ENCODE measurements around the gene ZNF710.

The ZNF710 gene

DNA sequence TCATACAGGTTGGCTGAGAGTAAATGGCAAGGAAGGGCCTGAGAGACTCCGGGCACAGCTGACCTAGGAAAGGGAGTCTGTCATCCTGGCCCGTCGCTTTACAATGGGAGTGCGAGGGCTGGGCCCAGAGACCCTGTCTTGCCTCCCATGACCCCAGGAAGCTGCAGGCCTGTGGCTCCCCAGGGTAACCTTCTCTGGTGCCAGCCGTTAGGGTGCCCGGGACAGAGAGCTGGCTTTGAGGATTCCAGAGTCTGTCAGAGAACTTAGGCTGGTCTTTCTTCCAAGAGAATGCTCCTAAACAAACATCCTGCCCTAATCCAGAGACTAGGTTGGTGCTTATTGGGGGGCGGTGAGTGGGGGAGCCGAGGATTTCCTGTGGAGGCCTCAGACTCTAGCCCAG lies 18.5 kb downstream of the ZNF710 start:
- no peak for DNase-seq

DNA sequence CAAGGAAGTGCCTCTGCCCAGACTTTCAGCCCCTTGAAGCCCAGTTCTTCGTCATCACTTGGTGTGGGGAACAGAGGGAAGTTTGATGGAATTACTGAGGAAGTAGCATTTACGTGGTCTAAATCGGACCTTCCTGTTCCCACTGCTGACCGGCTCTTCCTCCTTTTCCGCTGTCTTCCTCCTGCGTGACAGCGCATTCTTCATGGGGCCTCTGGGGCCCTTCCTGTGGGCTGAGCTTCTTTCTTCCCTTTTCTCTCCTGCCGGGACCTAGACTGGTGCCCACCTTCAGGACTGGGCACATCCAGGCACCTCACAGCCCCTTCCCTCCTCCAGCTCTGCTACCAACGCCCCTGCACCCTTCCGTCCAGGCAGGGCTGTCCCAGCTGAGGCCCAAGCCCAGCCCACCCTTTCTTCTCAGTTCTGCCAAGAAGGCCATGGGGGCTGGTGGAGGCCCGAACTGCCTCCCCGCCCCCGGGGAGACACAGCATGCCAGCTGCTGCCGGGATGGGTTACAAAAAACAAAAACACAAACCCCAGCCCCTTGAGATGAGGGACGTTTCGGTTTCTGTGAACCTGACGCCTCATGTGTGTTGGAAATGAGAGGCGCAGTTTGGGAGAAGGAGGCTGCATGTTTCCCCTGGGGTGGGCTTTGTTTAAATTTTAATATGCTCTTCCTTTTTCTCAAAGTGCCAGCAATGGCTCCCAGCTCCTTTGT lies 19.1 kb downstream of the ZNF710 start:
- no peak for DNase-seq

DNA sequence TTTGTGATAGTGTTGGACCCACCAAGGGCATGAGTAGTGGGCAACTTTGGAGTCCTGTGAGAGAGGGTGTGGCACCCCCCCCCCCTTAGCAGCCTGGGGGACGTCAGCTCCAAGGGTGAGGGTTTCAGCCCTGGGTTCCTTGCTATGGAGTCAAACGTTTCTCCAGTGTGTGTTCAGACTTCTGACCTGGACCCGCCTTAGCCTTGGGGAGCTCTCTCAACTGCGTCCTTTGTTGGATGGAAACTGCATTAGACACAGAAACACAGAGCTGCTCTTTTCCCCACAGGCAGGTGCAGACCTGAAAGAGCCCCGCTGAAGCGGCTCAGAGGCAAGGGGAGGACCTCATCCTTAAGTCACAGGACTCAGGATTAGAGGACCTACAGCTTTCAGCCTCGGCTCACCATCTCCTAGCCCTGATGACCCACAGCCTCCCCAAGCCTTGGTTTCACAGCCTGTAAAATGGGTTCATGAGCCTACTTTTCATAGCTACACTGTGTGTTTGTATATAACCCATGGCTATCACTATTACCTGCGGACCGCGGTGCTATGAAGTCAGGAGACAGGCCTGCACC lies 19.9 kb downstream of the ZNF710 start:
- DNase-seq = no peak

DNA sequence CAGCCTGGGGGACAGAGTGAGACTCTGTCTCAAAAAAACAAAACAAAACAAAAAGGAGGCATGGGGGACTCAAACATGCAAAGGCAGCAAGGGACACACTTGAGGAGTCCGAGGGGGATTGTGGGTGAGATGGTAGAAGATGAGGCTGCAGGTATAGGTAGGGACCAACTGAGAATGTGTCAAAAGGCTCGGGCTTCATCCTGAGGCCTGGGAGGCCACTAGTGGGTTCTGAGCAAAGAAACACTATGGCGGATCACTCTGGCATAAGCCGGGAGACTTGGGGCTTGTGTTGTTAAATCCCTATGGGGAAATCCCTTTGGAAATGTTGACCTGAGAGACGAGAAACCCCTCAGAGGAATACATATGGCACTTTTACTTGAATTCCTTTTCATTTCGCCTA lies 21.2 kb downstream of the ZNF710 start:
- no peak for DNase-seq

DNA sequence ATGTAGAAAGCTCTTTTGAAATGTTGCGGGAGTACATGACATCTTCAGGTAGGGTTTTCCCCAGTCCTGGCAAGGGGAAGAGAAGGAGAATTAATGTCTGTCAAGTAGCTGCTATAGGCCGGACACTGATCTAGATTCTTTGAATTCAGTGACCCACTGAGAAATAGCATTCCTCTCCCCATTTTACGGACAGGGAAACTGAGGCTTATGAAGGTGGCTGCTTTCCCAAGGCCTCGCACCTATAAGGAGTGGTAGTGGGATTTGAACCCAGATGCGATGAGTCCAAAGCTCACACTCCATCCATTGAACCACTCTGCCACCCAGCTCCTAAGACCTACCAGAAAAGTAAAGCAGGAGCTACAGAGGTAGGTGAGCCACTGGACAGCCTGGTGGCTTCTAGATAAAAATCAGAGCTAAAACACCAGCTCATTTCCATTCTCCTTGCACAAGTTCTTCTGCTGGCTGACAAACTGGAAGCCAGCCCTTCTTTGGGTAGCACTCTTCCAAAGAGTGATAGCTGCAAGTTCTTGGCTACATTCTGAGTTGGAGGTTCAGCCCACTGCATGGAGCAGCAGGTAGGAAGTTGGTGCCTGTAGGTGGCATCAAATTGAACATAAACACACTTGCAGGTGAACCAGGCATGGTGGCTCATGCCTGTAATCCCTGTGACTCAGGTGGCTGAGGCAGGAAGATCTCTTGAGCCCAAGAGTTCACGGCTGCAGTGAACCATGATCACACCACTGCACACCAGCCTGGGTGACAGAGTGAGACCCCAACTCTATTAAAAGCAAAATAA lies 22.0 kb downstream of the ZNF710 start:
- DNase-seq = no peak

DNA sequence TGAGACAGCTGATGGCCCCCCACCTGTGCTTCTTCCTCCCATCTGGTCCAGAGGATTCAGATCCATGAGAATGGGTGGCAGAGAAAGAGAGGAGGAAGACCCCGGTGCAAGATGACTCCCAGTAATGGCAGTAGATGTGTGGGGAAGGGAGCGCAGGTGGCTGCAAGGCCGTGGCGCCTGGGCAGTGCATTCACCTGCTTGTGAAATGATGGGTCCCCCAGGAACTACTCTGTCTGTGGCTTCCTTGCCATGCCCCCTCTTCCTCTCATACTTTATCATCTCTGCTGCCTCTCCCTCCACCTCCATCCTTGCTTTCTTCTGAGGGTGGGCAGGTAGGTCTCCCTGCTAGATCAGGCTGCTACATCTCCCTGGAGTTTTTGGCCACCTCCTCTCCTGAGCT lies 23.3 kb downstream of the ZNF710 start:
- DNase-seq = no peak

DNA sequence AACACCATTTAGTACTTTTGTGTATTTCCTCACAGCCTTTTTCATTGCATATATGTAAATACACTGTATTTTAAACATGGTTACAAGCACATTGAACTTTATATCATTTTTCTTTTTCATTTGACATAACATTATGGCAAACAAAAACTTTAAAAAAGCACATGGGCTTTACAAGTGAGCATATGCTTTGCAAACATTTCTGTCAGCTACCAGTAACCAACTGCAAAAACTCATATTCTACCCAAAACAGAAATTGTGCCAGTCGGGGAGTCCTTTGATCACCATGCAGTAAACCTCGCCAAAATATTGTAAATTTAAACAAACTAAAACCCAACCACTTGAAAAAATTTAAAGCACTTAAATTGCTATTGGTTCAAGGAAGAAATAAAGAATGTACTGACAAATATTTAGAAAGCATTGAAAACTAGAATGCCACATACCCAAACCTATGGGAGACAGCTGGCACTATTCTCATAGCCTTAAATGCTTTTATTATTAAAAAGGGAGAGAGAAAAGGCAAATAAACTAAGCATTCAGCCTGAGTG lies 24.4 kb downstream of the ZNF710 start:
- DNase-seq = no peak

DNA sequence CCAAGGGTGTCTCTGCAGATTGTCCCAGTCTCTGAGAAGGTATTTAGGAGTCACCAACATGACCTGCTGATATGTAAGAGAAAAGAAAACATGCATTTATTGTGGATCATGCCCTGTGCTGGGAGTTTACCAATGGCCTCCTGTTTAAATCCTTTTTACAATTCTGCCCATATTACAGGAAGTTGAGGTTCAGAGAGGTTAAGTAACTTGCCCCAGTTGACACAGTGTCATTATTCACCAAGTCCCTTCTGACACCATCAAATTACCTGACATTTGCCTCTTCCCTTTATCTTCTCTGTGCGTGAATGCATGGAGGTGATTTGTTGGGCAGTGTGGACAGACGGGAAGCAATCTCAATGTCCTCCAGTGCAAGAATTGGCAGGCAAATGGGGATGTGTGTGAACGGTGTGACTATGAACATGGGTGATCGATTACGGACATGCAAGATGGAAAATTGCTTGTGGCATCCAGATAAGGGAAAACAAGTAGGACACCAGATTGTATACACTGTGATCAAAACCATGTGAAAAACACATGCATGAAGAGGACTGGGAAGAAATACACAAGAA lies 27.3 kb downstream of the ZNF710 start:
- DNase-seq = no peak

DNA sequence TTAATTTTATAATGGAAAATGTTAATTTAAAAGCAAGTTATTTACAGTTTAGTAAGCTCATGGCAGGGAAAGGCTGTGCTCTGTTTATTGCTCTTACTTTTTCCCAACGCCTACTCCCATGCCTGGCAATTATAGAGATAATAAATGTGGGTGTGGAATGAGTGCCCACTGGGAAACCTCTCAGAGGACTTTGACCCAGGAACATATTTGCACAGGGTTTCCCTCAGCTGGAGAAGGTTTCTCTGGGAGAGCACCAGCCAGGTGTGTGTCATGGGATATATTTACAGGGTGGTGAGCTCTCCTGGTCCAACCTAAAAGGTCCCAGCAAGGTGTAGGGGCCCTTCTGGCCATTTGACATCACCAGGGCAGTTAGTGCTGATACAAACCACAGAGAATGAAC lies 27.9 kb downstream of the ZNF710 start:
- DNase-seq = no peak

DNA sequence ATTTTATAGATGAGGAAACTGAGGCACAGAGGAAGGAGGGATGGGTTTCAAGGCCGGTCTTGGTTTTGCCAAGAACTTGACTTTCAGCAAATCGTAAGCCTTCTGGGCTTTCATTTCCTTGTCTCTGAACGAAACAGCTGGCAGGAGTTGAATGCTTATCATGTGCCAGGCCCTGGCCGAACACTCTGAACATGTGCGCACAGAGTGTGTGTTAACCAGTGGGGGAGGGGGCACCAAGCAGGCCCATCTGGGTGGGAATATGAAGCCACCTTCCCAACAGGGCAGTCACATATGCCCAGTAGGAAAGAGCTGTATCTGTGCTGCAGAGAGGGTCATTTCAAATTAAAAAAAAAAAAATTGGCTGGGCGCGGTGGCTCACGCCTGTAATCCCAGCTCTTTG lies 29.3 kb downstream of the ZNF710 start:
- DNase-seq = no peak

DNA sequence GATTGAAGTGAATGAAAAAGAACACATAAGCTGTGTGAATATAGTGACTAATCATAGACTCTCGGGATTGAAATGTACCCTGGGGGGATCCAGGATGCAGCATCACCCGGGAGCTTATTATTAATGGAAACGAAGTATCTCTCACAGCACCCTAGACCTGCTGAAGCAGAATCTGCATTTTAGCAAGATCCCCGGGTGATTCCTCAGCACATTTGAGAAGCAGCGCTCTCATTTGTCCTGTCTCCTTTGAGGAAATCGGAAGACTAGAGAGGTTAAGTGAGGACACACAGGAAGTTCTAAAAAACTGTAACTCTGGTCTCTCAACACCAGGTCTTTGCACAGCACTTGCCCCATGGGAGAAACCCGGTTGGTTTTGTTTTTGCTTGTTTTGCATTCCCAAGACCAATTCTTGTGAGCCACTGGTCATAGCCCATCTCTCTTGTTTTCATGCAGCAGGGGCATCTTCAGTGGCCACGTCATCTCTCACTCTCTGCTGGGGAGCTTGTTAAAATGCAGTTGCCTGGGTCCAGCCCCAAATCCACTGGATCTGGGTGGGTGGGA lies 30.2 kb downstream of the ZNF710 start:
- no peak for DNase-seq

DNA sequence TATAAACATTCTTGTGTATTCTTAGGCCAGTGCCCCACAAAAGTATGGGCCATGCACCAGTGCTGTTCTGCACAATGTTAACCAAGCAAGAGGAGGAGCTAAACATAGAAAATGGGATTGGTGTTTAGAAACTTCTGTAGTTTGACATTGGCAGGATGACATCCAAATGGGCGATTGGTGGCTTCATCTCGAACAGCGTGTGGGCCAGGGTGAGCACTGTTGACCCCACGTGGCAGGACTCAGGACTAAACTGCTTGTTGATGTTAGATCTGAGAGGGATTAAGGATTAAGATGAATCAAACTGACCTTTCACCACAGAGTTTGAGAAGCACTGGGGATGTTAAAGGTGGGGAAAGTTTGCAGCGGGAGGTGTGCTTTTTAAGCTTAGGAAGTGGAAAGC lies 31.9 kb downstream of the ZNF710 start:
- DNase-seq = no peak

DNA sequence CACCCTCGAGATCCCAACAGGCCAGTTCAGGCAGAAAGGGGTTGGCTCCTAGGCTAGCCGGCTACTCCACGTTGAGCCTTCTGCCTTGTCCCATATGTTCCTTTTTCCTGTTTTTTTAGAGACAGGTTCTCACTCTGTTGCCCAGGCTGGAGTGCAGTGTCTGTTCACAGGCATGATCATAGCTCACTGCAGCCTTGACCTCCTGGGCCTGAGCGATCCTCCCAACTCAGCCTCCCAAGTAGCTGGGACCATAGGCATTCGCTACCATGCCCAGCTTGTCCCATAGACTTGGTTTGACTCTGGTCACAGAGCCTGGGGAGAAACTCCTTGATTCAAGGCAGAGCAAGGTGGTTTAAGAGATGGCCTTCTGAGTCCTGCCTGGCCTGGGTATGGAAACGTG lies 32.3 kb downstream of the ZNF710 start:
- DNase-seq = no peak

DNA sequence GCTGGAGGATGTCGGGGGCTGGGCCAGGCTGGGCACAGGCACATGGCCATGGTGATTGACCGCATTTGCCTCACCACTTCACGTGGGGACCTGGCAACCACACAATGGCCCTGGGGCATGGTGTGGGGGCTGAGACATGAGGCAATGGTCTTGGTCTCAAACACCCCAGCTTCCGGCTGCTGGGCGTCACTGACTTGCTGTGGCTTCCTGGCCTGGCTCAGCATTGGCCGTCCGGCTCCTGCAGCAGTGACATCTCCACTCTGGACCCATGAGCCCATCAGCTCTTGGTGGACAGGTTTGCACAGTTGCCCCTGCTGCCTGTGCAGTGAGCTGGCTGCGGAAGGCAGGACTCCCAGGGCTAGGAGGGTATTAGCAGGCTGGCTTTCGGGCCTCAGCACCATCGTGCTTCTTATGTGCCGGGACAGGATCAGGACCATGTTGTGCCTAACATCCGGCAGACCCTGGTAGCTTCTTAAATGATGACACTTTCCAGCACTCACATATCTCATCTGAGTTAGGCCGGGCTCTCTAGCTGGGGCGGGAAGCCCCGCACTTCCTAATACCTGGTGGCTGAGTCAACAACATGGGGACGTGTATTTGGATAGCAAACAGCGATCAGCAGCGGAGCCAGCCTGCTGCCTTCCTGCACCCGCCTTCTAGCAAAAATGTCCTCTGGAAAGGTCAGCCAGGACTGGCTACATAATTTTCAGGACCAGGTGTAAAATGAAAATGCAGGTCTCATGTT lies 34.1 kb downstream of the ZNF710 start:
- no peak for DNase-seq

DNA sequence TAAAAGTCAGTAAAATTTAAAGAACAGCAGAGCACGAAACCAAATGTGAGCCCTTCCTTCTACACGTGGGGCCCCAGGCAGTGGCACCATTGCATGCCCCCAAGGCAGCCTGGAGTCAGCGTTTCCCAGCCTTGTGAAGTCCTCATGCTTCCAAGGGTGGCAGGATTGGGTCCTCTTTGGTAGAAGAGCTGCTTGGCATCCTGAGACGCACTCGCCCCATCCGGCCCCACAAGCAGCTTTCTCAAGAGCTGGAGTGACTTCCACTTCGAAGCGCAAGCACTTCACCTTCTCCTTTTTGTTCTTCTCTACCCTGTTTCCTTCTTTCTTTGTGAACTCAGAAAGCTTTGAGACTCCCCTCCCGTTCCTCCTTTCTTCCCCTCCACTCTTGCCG lies 34.7 kb downstream of the ZNF710 start:
- DNase-seq = no peak

DNA sequence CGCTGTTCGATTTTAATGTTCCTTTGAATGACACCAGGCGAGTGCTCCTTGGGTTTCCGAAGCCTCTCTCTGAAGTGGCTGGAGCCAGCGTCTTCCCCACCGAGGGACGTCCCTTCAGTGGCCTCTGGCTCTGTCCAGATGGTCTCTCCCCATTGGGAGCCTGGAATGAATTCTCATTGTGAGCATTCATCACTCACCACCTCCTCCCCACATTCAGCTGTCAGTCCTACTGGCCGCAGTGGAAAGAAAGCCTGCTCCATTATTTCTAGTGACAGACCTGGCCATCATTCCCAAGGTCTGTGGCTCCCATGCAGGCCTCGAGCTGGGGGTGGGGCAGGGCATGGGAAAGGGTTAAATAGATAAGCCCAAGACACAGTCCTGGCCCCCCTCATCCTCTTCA lies 35.2 kb downstream of the ZNF710 start:
- DNase-seq = no peak

DNA sequence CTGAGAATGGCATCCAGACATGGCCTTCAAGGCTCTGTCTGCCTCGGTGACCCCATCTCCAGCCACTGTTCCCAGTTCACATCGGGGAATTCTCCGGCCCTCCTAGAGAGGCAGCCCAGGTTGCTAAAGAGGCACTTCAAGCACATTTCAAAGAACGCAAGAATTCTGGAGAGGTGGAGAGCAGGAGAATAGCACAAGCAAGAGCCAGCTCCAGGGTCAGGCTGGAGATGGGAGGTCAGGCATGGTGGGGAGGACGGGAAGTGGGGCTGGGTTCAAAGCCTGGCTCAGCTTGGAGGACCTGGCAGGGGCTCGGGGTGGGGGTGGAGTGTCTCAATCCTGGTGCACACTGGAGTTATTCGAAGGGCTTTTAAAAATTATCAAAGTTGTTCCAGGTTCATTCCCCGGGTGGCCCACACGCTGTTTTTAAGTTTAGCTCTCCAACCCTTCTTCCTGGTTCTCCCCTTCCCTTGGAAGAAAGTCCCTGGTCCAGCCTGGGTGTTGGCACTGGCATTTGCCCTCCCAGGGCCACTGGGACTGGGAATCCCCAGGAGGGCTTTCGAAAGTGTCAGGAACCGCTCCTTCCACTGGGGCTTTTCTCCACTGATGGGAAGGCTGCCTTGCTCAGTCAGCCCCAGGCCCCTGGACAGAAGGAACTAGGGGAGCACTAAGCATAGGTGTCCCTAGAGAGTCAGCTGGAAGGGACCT lies 35.8 kb downstream of the ZNF710 start:
- DNase-seq = no peak

DNA sequence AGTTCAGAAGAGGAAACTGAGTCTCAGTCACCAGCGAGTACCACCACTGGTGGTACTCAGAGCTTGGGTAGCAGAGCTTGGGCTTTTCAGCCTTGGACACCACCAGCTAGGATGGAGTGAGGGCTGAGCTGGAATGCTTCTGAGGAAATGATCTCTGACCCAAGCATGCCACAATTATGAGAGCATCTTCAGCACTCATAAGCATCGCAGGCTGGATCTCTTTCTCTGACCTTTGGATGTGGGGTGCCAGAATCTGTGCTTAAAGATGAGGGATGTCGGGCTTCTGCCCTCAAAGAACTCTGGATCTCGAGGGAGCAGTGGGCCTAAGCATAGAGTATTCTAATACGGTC lies 36.4 kb downstream of the ZNF710 start:
- DNase-seq = no peak

DNA sequence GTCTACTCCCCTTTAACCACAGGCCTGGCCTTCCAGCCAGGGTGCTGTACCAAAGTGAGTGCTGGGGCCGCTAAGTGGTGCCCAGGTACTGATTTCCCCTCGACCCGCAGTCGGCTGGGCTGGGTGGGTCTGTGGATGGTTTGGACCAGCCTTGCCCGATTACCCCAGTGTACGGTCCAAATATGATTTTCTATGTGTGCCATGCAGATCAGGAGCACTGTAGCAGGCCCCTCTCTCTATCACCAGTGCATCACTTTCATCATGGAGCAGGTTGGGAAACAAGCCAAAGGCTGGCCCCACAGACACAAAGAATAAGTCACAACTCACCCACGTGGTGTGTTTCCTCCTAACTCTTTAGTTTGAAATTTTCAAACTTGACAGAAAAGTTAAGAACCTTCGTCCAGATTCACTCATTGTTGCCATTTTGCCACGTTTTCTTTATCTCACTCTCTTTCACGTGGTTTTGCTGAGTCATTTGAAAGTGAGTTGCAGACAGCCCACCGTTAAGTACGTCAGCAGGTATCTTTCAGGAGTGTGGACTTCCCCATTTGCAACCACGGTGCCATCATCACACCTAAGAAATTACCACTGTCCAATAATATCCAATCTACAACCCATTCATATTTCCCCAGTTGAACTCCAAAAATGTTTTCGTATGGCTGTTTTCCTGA lies 37.0 kb downstream of the ZNF710 start:
- no peak for DNase-seq

DNA sequence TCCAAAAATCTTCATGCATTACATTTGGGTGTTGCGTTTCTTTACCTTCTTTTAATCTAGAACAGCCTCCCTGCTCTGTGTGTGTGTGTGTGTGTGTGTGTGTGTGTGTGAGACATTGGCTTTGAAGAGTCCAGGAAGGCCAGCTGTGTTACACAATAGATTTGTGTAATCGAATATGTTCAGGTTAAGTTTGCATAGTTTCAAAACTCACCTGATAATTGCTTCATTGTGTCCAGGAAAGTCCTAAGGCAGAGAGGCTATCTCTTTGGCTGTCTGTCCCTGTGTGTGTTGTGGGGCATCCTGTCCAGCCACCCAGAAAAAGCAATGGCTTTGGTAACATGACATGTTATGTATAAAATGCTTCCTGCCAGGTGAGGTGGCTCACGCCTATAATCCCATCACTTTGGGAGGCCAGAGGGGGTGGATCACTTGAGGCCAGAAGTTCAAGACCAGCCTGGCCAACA lies 37.5 kb downstream of the ZNF710 start:
- no peak for DNase-seq

DNA sequence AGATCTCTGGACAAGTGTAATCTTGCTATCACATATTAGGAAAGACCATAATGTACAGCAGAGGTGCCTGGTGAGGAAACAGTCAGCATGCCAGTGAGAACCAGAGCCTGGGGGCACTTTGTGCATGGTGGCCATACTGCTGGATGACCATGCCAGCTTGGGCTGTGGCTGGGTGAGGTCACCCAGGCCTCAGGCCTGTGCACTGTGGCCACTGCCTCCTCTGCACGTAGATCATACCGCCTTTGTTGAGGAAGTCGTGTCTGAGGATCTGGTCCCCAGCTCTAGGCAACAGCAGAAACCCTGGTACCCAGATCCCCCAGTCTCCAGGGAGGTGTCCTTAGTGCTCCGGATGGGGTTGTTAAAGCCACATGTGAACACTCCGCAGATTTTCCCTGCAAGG lies 38.9 kb downstream of the ZNF710 start:
- no peak for DNase-seq

All from NCI-H1694 treated with DMSO at 0.1 percent for 48 hours (cell line).